ENCODE results near the gene BLOC1S6.
"Not testable (repeated sequence)": the region's sequence is repeated elsewhere in the genome, so short reads cannot be mapped to it uniquely, and the experiment has no call there.

BLOC1S6 gene

DNA sequence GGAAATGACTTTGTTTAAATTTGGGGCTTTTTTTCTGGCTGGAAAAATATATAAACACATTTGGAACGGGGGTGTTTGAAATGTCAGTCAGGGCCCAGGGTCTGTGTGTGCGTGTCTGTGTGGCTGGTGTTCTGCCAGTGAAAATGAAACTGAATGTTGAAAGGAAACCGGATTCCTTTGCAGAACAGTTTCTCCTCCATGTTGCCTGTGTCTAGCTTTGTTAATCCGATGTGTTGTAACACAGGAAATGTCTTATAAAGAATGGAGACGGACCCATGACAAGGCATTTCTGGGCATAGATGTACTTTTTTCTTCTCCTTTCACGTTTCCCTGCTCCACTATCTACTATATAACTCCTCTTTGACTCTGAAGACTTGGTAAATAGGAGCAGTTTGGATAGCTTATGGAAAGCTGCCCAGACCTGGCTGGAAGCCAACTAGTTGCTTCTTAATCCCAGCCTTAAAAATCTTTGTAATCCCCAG lies 50.4 kb downstream of the BLOC1S6 start:
- DNase-seq (ENCODE audit: low read depth in 3 of 3, low spot score in 1 of 3): peak in 2 of 3 donors; percentile 16 to 26

- no peak for DNase-seq (ENCODE audit: low read depth in 3 of 3, low spot score in 1 of 3)
These were observed 53.4 kb downstream of the BLOC1S6 start for GRCh38 chr15:45640616-45641015.

DNA sequence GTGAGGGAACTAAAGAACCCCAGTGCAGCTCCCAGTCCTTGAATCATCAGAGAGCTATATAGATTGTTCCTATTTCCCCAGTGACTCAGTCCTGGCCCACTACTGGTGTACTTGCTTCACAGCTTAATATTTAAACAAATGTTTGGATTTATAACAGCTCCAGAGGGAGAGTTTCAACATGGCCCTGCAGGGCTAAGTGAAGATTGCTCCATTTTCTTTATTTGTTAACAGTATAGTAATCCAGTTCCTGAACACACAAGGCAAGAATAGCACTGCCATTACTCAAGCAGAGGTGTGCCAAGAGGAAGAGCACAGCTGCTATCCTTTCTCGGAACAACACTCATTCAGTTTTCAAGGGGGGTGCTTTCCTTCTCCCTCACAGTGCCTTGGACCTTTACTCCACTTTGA lies 54.2 kb downstream of the BLOC1S6 start:
- no peak for DNase-seq (ENCODE audit: low read depth in 3 of 3, low spot score in 1 of 3)

GRCh38 chr15:45641999-45642932 lies 55.1 kb downstream of the BLOC1S6 start:
- DNase-seq (ENCODE audit: low read depth in 3 of 3, low spot score in 1 of 3): no peak

GRCh38 chr15:45644437-45644836 lies 57.3 kb downstream of the BLOC1S6 start:
- no peak for DNase-seq (ENCODE audit: low read depth in 3 of 3, low spot score in 1 of 3)

GRCh38 chr15:45645026-45645980 lies 58.1 kb downstream of the BLOC1S6 start:
- DNase-seq (ENCODE audit: low read depth in 3 of 3, low spot score in 1 of 3): no peak

DNA sequence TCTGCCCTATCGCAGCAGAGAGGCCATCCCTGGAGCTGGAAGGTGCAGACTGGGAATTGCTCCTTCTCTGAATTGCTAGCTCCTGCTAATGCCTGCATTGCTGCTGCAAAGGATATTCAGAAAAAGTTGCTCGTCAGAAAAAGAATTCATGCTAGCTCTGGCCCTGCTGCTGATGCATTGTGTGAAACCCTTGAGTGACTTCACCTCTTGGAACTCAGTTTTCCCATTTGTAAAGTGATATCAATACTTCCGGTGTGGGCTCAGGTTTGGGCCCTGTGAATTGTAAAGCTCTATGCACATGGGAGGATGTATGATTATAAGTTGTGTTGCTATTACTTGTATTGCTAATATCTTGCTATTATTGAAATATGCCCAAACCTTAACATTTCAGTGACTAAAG lies 59.0 kb downstream of the BLOC1S6 start:
- no peak for DNase-seq (ENCODE audit: low read depth in 3 of 3, low spot score in 1 of 3)

- no peak for DNase-seq (ENCODE audit: low read depth in 3 of 3, low spot score in 1 of 3)
These were observed 60.6 kb downstream of the BLOC1S6 start for GRCh38 chr15:45647828-45648227.

GRCh38 chr15:45648521-45649200 lies 61.5 kb downstream of the BLOC1S6 start:
- no peak for DNase-seq (ENCODE audit: low read depth in 3 of 3, low spot score in 1 of 3)

- not testable (repeated sequence) for DNase-seq (ENCODE audit: low read depth in 3 of 3, low spot score in 1 of 3)
These were observed 62.8 kb downstream of the BLOC1S6 start for GRCh38 chr15:45650007-45650406.

GRCh38 chr15:45650889-45651525 lies 63.8 kb downstream of the BLOC1S6 start:
- DNase-seq (ENCODE audit: low read depth in 3 of 3, low spot score in 1 of 3): no peak

DNA sequence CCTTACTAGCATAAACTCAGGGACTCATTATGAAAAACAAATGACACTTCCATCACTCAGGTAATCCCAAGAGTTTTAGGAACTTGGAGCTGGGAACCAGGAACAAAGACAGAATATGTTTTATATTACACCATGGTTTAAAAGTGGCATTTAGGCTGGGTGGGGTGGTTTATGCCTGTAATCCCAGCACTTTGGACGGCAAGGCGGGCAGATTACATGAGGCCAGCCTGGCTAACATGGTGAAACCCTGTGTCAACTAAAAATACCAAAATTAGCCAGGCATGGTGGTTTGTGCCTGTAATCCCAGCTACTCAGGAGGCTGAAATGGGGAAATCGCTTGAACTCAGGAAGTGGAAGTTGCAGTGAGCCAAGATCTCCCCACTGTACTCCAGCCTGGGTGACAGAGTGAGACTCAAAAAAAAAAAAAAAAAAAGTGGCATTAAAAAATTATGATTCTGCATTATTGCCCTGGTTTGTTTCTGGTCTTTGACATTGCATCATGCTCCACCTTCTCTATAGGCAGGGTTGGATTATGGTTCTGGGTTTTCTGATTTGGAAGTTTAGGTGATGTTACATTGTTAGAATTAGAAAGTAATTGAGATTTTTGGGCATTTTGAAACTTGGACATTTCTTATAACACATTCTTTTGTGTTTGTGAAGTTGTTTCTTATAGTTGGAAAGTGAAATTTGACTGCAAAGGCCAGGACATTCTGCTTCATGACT lies 66.7 kb downstream of the BLOC1S6 start:
- DNase-seq (ENCODE audit: low read depth in 3 of 3, low spot score in 1 of 3): no peak

GRCh38 chr15:45654749-45655148 lies 67.6 kb downstream of the BLOC1S6 start:
- DNase-seq (ENCODE audit: low read depth in 3 of 3, low spot score in 1 of 3): no peak

- no peak for DNase-seq (ENCODE audit: low read depth in 3 of 3, low spot score in 1 of 3)
These were observed 70.1 kb downstream of the BLOC1S6 start for GRCh38 chr15:45657254-45657653.

DNA sequence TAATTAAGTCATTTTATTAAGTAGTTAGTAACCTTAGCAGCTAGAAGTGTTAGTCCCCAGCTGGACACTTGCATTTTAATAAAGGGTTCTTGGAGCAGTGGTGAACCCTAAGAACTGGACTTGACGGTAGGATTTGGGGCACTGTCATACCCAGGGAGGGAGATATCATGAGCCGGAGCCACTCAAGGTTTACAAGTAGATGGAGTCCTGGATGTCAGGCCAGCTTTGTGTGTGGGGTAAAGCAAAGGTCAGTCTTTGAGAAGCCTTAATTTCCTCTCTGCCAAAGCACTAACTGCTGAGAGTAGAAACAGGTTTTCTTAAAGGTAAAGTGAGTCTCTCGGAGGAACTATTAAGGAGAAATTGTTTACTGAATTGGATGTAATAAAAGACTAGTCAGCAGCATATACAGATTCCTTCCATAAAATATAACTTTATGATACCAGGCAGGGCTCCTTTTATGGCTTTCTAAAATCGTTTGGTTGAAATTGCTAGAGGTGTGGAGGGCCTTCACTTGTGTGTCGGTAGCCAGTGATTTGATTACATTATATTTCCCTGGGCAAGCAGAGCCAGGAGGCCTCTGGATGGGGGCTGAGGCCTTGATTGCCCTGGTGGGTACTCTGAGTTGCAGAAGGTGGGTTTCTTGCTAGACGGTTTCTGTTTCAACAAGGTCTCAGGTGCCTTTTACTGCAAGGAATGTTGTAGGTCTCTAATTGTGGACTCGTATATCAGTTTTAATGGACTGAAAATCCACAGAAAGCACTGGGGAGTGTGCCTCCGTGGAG lies 70.8 kb downstream of the BLOC1S6 start:
- DNase-seq (ENCODE audit: low read depth in 3 of 3, low spot score in 1 of 3): no peak
